Measurements from ENCODE around the gene BICRA. TPM values are rescaled to one million over a fixed set of nuclear protein-coding genes. Genes with fewer than 3 reads are reported as not detected.

The BICRA gene
- total and polyA plus RNA-seq, 9 of the 15 experiments (the other 6 are each of a cell fraction or from before 2014, with no cell fraction given), result 0.01 to 8.8 (median 1.2) TPM

- peak overlapping the region; percentile 66 for H3K4me2 ChIP-seq (ENCODE audit: insufficient read depth, low read length)
- H3K27me3 ChIP-seq (ENCODE audit: control insufficient read depth in 2 of 2, insufficient read depth in 2 of 2, low read length in 2 of 2), result no peaks in the 10 kb centered on the region; a peak in 1 of 5 replicates
- peaks cover 33% of the 10 kb centered on the region; the same call in 2 of the 3 replicates for H3K36me3 ChIP-seq (ENCODE audit: control insufficient read depth, insufficient read depth, low read length)
- peaks cover 6% of the 10 kb centered on the region; the same call in 2 of the 3 replicates for H3K79me2 ChIP-seq (ENCODE audit: control insufficient read depth, insufficient read depth, low read length)
- H3K9me1 ChIP-seq (ENCODE audit: control insufficient read depth, insufficient read depth, low read length), result no peaks in the 10 kb centered on the region
- POLR2A ChIA-PET, result interaction anchor here (1.2 kb wide), 1 partner anchor 15 kb away, joined by 7 read pairs; the partner anchor contains the start of gene NOP53
- no peak for ATAC-seq
- peak overlapping the region; percentile 81 for H3K27ac ChIP-seq (ENCODE audit: extremely low read depth, low read depth, low read length)
- no peak for FAIRE-seq
- no TSS peak for BruUV-seq (replicated peaks)
- peaks cover 13 to 36% of the 10 kb centered on the region in 2 experiments; a peak in 4 of 5 replicates for H3K4me1 ChIP-seq (replicated peaks in 1 of 2; ENCODE audit: control insufficient read depth in 2 of 2, insufficient read depth in 2 of 2, low read length in 2 of 2)
- no peaks in the 10 kb centered on the region for H4K20me1 ChIP-seq (replicated peaks; ENCODE audit: control insufficient read depth, insufficient read depth, low read length)
- H3K9ac ChIP-seq (ENCODE audit: insufficient read depth in 1 of 2, low read depth in 2 of 2, low read length in 2 of 2), result peak overlapping the region in 1 of 2 experiments; percentile 18; a peak in 2 of 4 replicates
- H3K9me3 ChIP-seq (replicated peaks; ENCODE audit: control insufficient read depth, insufficient read depth, low read depth, low read length), result no peaks in the 10 kb centered on the region
- intact Hi-C loops (cut with micrococcal nuclease) (no loop called here), in situ Hi-C loops (cut with MboI) (no loop called here)
- H3K4me3 ChIP-seq, result no peak overlapping the region; the same call in 1 of the 2 replicates
- peak overlapping the region; percentile 70 for H2AFZ ChIP-seq (ENCODE audit: low read depth, low read length)
- no peak for DNase-seq (ENCODE audit: extremely low read depth in 1 of 4, low spot score in 3 of 4)
- 72% methylated on average over 8 of the region's 8 CpGs for WGBS (ENCODE audit: insufficient coverage, low coverage, missing lambda C conversion rate)
- CTCF ChIA-PET (ENCODE audit: low intra/inter-chr PET ratio), result no interaction called here
- no peak for TF ChIP-seq FOXJ2 (tag; IDR thresholded peaks at IDR 0.05)
- TF ChIP-seq, protein P1, sequence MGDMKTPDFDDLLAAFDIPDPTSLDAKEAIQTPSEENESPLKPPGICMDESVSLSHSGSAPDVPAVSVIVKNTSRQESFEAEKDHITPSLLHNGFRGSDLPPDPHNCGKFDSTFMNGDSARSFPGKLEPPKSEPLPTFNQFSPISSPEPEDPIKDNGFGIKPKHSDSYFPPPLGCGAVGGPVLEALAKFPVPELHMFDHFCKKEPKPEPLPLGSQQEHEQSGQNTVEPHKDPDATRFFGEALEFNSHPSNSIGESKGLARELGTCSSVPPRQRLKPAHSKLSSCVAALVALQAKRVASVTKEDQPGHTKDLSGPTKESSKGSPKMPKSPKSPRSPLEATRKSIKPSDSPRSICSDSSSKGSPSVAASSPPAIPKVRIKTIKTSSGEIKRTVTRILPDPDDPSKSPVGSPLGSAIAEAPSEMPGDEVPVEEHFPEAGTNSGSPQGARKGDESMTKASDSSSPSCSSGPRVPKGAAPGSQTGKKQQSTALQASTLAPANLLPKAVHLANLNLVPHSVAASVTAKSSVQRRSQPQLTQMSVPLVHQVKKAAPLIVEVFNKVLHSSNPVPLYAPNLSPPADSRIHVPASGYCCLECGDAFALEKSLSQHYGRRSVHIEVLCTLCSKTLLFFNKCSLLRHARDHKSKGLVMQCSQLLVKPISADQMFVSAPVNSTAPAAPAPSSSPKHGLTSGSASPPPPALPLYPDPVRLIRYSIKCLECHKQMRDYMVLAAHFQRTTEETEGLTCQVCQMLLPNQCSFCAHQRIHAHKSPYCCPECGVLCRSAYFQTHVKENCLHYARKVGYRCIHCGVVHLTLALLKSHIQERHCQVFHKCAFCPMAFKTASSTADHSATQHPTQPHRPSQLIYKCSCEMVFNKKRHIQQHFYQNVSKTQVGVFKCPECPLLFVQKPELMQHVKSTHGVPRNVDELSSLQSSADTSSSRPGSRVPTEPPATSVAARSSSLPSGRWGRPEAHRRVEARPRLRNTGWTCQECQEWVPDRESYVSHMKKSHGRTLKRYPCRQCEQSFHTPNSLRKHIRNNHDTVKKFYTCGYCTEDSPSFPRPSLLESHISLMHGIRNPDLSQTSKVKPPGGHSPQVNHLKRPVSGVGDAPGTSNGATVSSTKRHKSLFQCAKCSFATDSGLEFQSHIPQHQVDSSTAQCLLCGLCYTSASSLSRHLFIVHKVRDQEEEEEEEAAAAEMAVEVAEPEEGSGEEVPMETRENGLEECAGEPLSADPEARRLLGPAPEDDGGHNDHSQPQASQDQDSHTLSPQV (IDR thresholded peaks at IDR 0.05), result peak; percentile 57
- TF ChIP-seq ADNP (tag; IDR thresholded peaks at IDR 0.05), result no peak; the same call in 1 of the 2 replicates
- TF ChIP-seq IFI16 (CRISPR knock-in tag; IDR thresholded peaks at IDR 0.05), result no peak
- no peak for TF ChIP-seq CBX8 (IDR thresholded peaks at IDR 0.05; ENCODE audit: borderline replicate concordance, extremely low read depth, low read depth, low read length, poor library complexity, severe bottlenecking)
- TF ChIP-seq SUPT5H (IDR thresholded peaks at IDR 0.05), result peak; percentile 18
- TF ChIP-seq ZNF518B (CRISPR knock-in tag; IDR thresholded peaks at IDR 0.05), result no peak
- no peak for TF ChIP-seq TFE3 (CRISPR knock-in tag; IDR thresholded peaks at IDR 0.05)
- TF ChIP-seq ERF (CRISPR knock-in tag; IDR thresholded peaks at IDR 0.05), result no peak
- TF ChIP-seq BCL6 (CRISPR knock-in tag; IDR thresholded peaks at IDR 0.05), result no peak
- no peak for TF ChIP-seq HSF4 (CRISPR knock-in tag; IDR thresholded peaks at IDR 0.05; ENCODE audit: borderline replicate concordance)
- no peak for TF ChIP-seq U2AF2 (optimal IDR thresholded peaks at IDR 0.05; ENCODE audit: low read depth, low read length)
- 0 out of 2 replicates have a peak, but pooled peaks have one; percentile 39 for TF ChIP-seq ZNF311 (CRISPR knock-in tag; IDR thresholded peaks at IDR 0.05)
Observed at GRCh38 chr19:47730521-47730889, 121.6 kb downstream of the BICRA start.

Data from K562 (cell line).